HG02938 (cell line): Measurements from ENCODE around the gene RPL7A.
"Not testable (repeated sequence)": the region's sequence is repeated elsewhere in the genome, so short reads cannot be mapped to it uniquely, and the experiment has no call there.

Experiments
- ATAC-seq: cut with Tn5 transposase; IDR thresholded peaks from one replicate; pipeline ENCODE4 v1.9.1; 2021; ENCODE audit warnings: mild to moderate bottlenecking, moderate library complexity; ENCODE audit not compliant: unreplicated experiment

RPL7A gene

DNA sequence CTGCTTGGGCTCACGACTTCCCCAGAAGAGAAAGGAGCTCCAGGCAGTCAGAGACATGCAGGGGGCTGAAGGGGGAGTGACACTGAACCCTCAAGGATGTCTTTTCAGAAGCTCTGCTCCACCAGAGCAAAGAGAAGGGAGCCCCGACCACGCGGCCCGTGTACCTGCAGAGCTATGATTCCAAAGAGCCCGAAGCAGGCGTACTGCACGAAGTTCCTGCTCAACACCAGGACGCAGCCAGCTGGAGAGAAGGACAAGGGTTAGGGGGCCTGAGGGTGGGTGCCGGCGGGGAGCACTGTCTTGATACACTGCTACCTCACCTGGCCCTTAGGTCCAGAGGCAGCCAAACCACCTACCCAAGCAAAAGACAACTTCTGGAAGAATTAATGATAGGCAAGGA is 18.4 kb downstream of the RPL7A start:
- ATAC-seq, result no peak

- ATAC-seq, result no peak
Observed at GRCh38 chr9:133367221-133367620, 19.2 kb downstream of the RPL7A start.

DNA sequence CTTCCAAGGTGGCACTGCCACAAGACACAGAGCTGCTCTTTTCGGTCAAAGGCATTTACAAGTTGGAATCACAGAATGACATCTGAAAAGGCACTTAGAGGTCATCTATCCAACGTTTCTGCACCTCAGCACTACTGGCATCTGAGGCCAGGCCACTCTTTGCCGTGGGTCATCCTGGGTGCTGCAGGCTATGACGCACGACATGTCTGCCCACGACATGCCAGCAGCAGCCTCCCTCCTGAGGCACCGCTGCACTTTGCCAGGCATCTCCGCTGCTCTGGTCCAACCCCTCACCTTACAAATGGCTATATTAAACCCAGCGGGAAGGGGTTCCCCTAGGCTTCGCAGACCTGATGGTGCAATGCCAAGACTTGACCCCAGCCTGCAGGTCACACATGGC is 19.8 kb downstream of the RPL7A start:
- ATAC-seq, result no peak

- ATAC-seq, result no peak
Observed at GRCh38 chr9:133368249-133368881, 20.3 kb downstream of the RPL7A start.

- ATAC-seq, result no peak
Observed at GRCh38 chr9:133369422-133369821, 21.4 kb downstream of the RPL7A start.

- ATAC-seq, result no peak
Observed at GRCh38 chr9:133369933-133370332, 21.9 kb downstream of the RPL7A start.

GRCh38 chr9:133370685-133371084 is 22.7 kb downstream of the RPL7A start:
- no peak for ATAC-seq

DNA sequence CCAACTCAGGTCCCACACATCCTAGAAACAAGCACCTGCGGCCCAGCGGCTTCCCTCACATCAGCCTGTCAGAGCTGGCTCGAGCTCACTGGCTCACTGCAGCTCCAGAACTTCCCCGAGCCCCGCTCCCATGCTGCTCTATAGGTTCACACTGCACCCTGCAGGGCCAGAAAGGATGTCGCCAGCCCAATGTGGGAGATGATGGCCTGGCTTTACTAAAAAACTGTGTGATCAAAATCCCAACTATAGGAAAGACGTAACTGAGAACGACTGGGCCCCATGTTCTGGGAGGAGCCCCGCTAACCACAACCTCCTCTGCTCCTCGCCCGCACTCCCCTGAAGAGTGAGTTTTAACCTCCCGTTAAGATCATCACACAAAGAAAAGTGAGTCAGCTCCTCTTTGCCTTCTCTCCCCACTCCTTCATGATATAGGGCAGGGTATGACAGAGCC is 23.3 kb downstream of the RPL7A start:
- ATAC-seq, result no peak

GRCh38 chr9:133372144-133372543 is 24.1 kb downstream of the RPL7A start:
- no peak for ATAC-seq

- no peak for ATAC-seq
Observed at GRCh38 chr9:133374612-133375115, 26.6 kb downstream of the RPL7A start.

- ATAC-seq, result peak; percentile 9
Observed at GRCh38 chr9:133375116-133375723, 27.2 kb downstream of the RPL7A start.

- ATAC-seq, result peak; percentile 78
Observed at GRCh38 chr9:133375724-133376654, 28.0 kb downstream of the RPL7A start, which contains the start of the genes STKLD1 and SURF4. Gene STKLD1 (plus strand): TSS chr9:133376366. CDS start chr9:133376474, 108 bp downstream. Gene SURF4 (minus strand): TSS chr9:133376060. CDS start chr9:133375969, 91 bp downstream.

GRCh38 chr9:133377280-133377679 is 29.3 kb downstream of the RPL7A start:
- ATAC-seq, result not testable (repeated sequence)

GRCh38 chr9:133377721-133378216 is 29.8 kb downstream of the RPL7A start:
- no peak for ATAC-seq

- ATAC-seq, result no peak
Observed at GRCh38 chr9:133378408-133378962, 30.5 kb downstream of the RPL7A start.

- ATAC-seq, result no peak
Observed at GRCh38 chr9:133379153-133380086, 31.4 kb downstream of the RPL7A start.

- no peak for ATAC-seq
Observed at GRCh38 chr9:133380734-133381133, 32.7 kb downstream of the RPL7A start.

DNA sequence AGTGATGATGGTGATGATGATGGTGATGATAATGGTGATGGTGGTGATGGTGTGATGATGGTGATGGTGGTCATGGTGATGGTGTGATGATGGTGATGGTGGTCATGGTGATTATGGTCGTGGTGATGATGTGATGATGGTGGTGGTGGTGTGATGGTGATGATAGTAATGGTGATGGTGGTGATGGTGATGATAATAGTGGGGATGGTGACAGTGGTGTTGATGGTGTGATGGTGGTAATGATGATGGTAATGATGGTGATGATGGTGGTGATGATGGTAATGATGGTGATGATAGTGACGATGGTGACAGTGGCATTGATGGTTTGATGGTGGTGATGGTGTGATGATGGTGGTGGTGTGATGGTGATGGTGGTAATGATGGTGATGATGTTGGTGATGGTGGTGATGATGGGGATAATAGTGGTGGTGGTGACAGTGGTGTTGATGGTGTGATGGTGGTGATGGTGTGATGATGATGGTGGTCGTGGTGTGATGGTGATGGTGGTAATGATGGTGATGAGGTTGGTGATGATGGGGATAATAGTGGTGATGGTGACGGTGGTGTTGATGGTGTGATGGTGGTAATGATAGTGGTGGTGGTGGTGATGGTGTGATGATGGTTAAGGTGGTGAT is 34.6 kb downstream of the RPL7A start:
- ATAC-seq, result no peak

DNA sequence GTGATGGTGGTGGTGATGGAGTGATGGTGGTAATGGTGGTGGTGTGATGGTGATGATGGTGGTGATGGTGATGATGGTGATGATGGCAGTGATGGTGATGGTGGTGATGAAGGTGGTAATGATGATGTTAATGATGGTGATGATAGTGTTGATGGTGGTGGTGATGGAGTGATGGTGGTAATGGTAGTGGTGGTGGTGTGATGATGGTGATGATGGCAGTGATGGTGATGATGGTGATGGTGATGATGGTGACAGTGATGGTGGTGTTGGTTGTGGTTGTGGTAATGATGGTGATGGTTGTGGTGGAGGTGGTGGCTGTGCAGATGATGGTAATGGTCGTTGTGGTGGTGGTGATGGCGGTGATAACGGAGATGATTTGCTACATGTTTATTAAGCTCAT is 35.4 kb downstream of the RPL7A start:
- no peak for ATAC-seq
